Neural progenitor cell (in vitro differentiated cells): ENCODE measurements around the gene RNF167.

ENCODE experiments used
- EZH2 ChIP-seq: fragments of 200-600 bp; sonication (generic); IDR thresholded peaks from 2 replicates; pipeline ENCODE4 v1.6.1; 2017; ENCODE audit warnings: antibody characterized with exemption, mild to moderate bottlenecking, moderate library complexity
- EZH2phosphoT487 ChIP-seq: fragments of 200-600 bp; sonication (generic); IDR thresholded peaks from 2 replicates; pipeline ENCODE4 v1.6.1; 2017; ENCODE audit warnings: antibody characterized with exemption
- TF ChIP-seq, protein P1 (sequence below): fragments of 200-600 bp; sonication (generic); IDR thresholded peaks from 2 replicates; pipeline ENCODE4 v1.5.1; 2017; ENCODE audit warnings: antibody characterized with exemption, mild to moderate bottlenecking

DNA sequence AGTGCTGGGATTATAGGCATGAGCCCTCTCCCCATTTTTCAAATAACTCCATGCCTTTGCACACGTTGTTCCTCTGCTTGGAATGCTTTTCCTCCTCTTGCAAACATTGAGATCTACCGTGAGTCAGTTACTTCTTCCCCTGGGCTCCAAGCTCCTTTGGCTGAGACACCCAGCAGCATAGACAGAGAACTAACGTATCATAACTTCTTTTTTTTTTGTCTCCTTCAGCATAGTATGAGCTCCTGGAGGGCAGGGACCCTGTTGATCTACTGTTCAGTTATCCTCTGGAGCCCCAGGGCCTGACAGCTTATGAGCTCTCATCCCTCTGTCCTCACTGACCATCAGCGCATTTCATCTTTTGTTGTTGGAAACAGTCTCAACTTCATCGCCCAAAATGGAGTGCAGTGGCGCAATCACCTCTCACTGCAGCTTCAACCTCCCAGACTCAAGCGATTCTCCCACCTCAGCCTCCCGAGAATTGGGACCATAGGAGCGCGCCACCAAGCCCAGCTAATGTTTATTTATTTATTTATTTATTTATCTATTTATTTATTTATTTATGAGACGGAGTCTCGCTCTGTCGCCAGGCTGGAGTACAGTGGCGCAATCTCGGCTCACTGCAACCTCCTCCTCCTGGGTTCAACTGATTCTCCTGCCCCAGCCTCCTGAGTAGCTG lies 25.4 kb downstream of the RNF167 start:
- TF ChIP-seq EZH2phosphoT487: no peak
- TF ChIP-seq EZH2: no peak
- TF ChIP-seq, protein P1, sequence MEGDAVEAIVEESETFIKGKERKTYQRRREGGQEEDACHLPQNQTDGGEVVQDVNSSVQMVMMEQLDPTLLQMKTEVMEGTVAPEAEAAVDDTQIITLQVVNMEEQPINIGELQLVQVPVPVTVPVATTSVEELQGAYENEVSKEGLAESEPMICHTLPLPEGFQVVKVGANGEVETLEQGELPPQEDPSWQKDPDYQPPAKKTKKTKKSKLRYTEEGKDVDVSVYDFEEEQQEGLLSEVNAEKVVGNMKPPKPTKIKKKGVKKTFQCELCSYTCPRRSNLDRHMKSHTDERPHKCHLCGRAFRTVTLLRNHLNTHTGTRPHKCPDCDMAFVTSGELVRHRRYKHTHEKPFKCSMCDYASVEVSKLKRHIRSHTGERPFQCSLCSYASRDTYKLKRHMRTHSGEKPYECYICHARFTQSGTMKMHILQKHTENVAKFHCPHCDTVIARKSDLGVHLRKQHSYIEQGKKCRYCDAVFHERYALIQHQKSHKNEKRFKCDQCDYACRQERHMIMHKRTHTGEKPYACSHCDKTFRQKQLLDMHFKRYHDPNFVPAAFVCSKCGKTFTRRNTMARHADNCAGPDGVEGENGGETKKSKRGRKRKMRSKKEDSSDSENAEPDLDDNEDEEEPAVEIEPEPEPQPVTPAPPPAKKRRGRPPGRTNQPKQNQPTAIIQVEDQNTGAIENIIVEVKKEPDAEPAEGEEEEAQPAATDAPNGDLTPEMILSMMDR: no peak
